Neural progenitor cell (in vitro differentiated cells): ENCODE data around the gene PTPRC. TPM values are rescaled to one million over a fixed set of nuclear protein-coding genes. Genes with fewer than 3 reads are reported as not detected.

Experiments
- DNase-seq: peaks from one replicate; pipeline ENCODE4 v3.0.0-alpha.2; 2016; ENCODE audit warnings: low spot score
- H2AFZ ChIP-seq: fragments of 200-600 bp; sonication (generic); replicated peaks from 2 replicates; pipeline ENCODE4 v1.6.1; 2016; ENCODE audit warnings: antibody characterized with exemption
- H3F3A ChIP-seq: fragments of 200-600 bp; sonication (generic); 2 replicates; pipeline ENCODE4 v1.6.1; 2016; ENCODE audit warnings: antibody characterized with exemption, low read depth
- H3K27ac ChIP-seq: fragments of 200-600 bp; sonication (generic); 2 replicates; pipeline ENCODE4 v1.5.1; 2016; ENCODE audit warnings: mild to moderate bottlenecking
- H3K27me3 ChIP-seq: fragments of 200-600 bp; sonication (generic); 2 replicates; pipeline ENCODE4 v1.6.1; 2016; ENCODE audit warnings: mild to moderate bottlenecking, moderate library complexity
- H3K36me3 ChIP-seq: fragments of 200-600 bp; sonication (generic); 2 replicates; pipeline ENCODE4 v1.5.1; 2016
- H3K4me1 ChIP-seq: fragments of 200-600 bp; sonication (generic); 2 replicates; pipeline ENCODE4 v1.6.1; 2016; ENCODE audit warnings: mixed run types
- H3K4me2 ChIP-seq: fragments of 200-600 bp; sonication (generic); 2 replicates; pipeline ENCODE4 v1.6.1; 2016
- H3K4me3 ChIP-seq: fragments of 200-600 bp; sonication (generic); 2 replicates; pipeline ENCODE4 v1.5.1; 2016
- H3K79me2 ChIP-seq: fragments of 200-600 bp; sonication (generic); 2 replicates; pipeline ENCODE4 v1.6.1; 2016; ENCODE audit warnings: low read depth
- H3K9ac ChIP-seq: fragments of 200-600 bp; sonication (generic); 2 replicates; pipeline ENCODE4 v1.6.1; 2016
- H3K9me3 ChIP-seq: fragments of 200-600 bp; sonication (generic); 2 replicates; pipeline ENCODE4 v1.5.1; 2016; ENCODE audit warnings: low read depth
- H4K20me1 ChIP-seq: fragments of 200-600 bp; sonication (generic); 2 replicates; pipeline ENCODE4 v1.6.1; 2016; ENCODE audit warnings: low read depth
- H3K27ac Mint-ChIP-seq: 3 replicates; pipeline ENCODE4 v1.8.0; 2021; ENCODE audit warnings: mixed read lengths
- H3K27me3 Mint-ChIP-seq: 2 replicates; pipeline ENCODE4 v1.8.0; 2022; ENCODE audit warnings: low read depth, mild to moderate bottlenecking, inconsistent platforms, moderate library complexity, mixed read lengths; ENCODE audit not compliant: insufficient read depth
- H3K36me3 Mint-ChIP-seq: 3 replicates; pipeline ENCODE4 v1.8.0; 2021; ENCODE audit warnings: mixed read lengths
- H3K4me1 Mint-ChIP-seq: 3 replicates; pipeline ENCODE4 v1.8.0; 2021; ENCODE audit warnings: mixed read lengths
- H3K4me3 Mint-ChIP-seq: 3 replicates; pipeline ENCODE4 v1.8.0; 2021; ENCODE audit warnings: mild to moderate bottlenecking, moderate library complexity, mixed read lengths
- H3K9me3 Mint-ChIP-seq: 3 replicates; pipeline ENCODE4 v1.8.0; 2020; ENCODE audit warnings: mixed read lengths
- CTCF ChIP-seq: fragments of 200-600 bp; sonication (generic); IDR thresholded peaks from 2 replicates; pipeline ENCODE4 v1.5.1; 2017; ENCODE audit warnings: antibody characterized with exemption, mild to moderate bottlenecking
- EZH2 ChIP-seq: fragments of 200-600 bp; sonication (generic); IDR thresholded peaks from 2 replicates; pipeline ENCODE4 v1.6.1; 2017; ENCODE audit warnings: antibody characterized with exemption, mild to moderate bottlenecking, moderate library complexity
- EZH2phosphoT487 ChIP-seq: fragments of 200-600 bp; sonication (generic); IDR thresholded peaks from 2 replicates; pipeline ENCODE4 v1.6.1; 2017; ENCODE audit warnings: antibody characterized with exemption
- total RNA-seq: library from RNA; depleted of rRNA; stranded (reverse); fragments of >200 nt; gene quantifications from 2 replicates; pipeline ENCODE4 v1.2.3, GENCODE V29; 2015; ENCODE audit warnings: low replicate concordance

The PTPRC gene
- total RNA-seq, 1 donor from 2014 or later = not detected

- H4K20me1 ChIP-seq = no peaks in the 10 kb centered on the region
- H3K36me3 ChIP-seq = no peaks in the 10 kb centered on the region
- H3K4me1 ChIP-seq = no peaks in the 10 kb centered on the region
- Mint-ChIP-seq H3K4me1 (peaks cover 9% of the 10 kb centered on the region), H3K27me3 (no peaks in the 10 kb centered on the region), H3K36me3 (no peaks in the 10 kb centered on the region), H3K27ac (no peak overlapping the region), H3K9me3 (no peaks in the 10 kb centered on the region), H3K4me3 (no peak overlapping the region)
- H3K9me3 ChIP-seq = no peaks in the 10 kb centered on the region
- H3K4me2 ChIP-seq = no peak overlapping the region
- no peak overlapping the region for H3K4me3 ChIP-seq
- H3F3A ChIP-seq = no peaks in the 10 kb centered on the region
- no peak overlapping the region for H2AFZ ChIP-seq
- no peaks in the 10 kb centered on the region for H3K27me3 ChIP-seq
- no peak for DNase-seq
- TF ChIP-seq EZH2 (no peak), EZH2phosphoT487 (no peak), CTCF (no peak)
- no peak overlapping the region for H3K9ac ChIP-seq
- H3K27ac ChIP-seq = no peak overlapping the region
- H3K79me2 ChIP-seq = no peaks in the 10 kb centered on the region
Measured at GRCh38 chr1:198669023-198669698, 30.3 kb downstream of the PTPRC start.

GRCh38 chr1:198669771-198670170, 30.9 kb downstream of the PTPRC start:
- Mint-ChIP-seq H3K9me3 (no peaks in the 10 kb centered on the region), H3K27ac (no peak overlapping the region), H3K36me3 (no peaks in the 10 kb centered on the region), H3K27me3 (no peaks in the 10 kb centered on the region), H3K4me1 (peaks cover 9% of the 10 kb centered on the region), H3K4me3 (no peak overlapping the region)
- Histone ChIP-seq H3K27me3 (no peaks in the 10 kb centered on the region), H3F3A (no peaks in the 10 kb centered on the region), H3K9me3 (no peaks in the 10 kb centered on the region), H3K4me3 (no peak overlapping the region), H3K36me3 (no peaks in the 10 kb centered on the region), H3K4me1 (no peaks in the 10 kb centered on the region), H2AFZ (no peak overlapping the region), H3K27ac (no peak overlapping the region), H4K20me1 (no peaks in the 10 kb centered on the region), H3K4me2 (no peak overlapping the region), H3K9ac (no peak overlapping the region), H3K79me2 (no peaks in the 10 kb centered on the region)
- DNase-seq = no peak
- TF ChIP-seq CTCF (no peak), EZH2phosphoT487 (no peak), EZH2 (no peak)

GRCh38 chr1:198671136-198671535, 32.3 kb downstream of the PTPRC start:
- no peaks in the 10 kb centered on the region for H3K27me3 Mint-ChIP-seq
- Histone ChIP-seq H3K27me3 (no peaks in the 10 kb centered on the region), H3K27ac (no peak overlapping the region), H3K4me1 (no peaks in the 10 kb centered on the region), H4K20me1 (no peaks in the 10 kb centered on the region), H2AFZ (no peak overlapping the region), H3K9ac (no peak overlapping the region), H3K79me2 (no peaks in the 10 kb centered on the region), H3K4me3 (no peak overlapping the region), H3K9me3 (no peaks in the 10 kb centered on the region), H3K4me2 (no peak overlapping the region), H3K36me3 (no peaks in the 10 kb centered on the region), H3F3A (no peaks in the 10 kb centered on the region)
- no peaks in the 10 kb centered on the region for H3K9me3 Mint-ChIP-seq
- H3K27ac Mint-ChIP-seq = no peak overlapping the region
- no peak overlapping the region for H3K4me3 Mint-ChIP-seq
- peaks cover 9% of the 10 kb centered on the region for H3K4me1 Mint-ChIP-seq
- DNase-seq = no peak
- no peak for TF ChIP-seq EZH2phosphoT487
- TF ChIP-seq CTCF = no peak
- TF ChIP-seq EZH2 = no peak
- H3K36me3 Mint-ChIP-seq = no peaks in the 10 kb centered on the region
